ENCODE results near the gene ANKRD18A. TPM values are rescaled to one million over a fixed set of nuclear protein-coding genes. Genes with fewer than 3 reads are reported as not detected.
A peak's percentile ranks its signal among the peaks of the same experiment; 100 is the strongest.
"Not testable (repeated sequence)": the region's sequence is repeated elsewhere in the genome, so short reads cannot be mapped to it uniquely, and the experiment has no call there.

The ANKRD18A gene
- total RNA-seq, 1 experiment from 2014 or later, result 0.35 TPM

DNA sequence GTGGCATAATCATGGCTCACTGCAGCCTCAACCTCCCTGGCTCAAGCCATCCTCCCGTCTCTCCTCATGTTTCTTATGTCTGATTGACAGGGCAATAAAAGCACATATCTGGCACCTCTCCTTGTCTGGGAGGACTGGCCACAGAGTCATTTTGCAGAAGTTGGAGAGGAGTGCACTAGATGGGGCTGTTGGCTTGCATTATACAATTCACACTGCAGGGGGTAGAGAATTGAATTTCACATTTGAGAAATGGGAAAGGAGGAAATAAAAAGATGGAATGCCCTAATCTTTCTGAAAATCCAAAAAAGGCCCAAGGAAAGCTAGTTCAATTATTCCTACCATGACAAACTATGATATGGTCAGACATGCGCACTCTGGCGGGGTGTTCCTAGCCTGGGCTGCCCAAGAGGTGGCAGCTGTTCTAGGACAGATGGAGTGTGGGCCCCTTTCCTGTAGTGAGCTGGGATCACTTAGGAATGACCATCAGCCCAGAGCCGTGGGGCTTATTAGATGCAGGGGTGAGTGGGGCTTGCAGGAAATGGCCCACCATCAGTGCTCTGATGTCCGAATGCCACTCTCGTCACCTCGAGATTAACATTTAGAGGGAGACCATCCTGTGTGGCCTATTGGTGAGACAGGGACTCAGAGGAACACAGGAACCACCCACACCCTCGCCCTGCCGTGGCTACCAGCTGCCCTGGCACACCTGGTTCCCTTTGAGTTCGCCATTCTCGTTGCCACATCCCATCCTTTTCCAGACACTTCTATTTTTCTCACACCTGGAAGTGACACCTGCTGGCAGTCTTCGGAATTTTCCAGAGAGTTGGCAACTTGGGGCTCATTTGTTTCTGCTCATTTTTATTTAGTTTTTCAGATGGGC, 21.8 kb upstream of the ANKRD18A start:
- Histone ChIP-seq H3K4me3 (ENCODE audit: insufficient read depth, low read depth, low read length) (no peak overlapping the region), H3K36me3 (replicated peaks; ENCODE audit: control insufficient read depth, insufficient read depth, low read length) (no peaks in the 10 kb centered on the region), H3K27me3 (ENCODE audit: control insufficient read depth, insufficient read depth, low read length) (no peaks in the 10 kb centered on the region)
- peak; percentile 77 for DNase-seq

DNA sequence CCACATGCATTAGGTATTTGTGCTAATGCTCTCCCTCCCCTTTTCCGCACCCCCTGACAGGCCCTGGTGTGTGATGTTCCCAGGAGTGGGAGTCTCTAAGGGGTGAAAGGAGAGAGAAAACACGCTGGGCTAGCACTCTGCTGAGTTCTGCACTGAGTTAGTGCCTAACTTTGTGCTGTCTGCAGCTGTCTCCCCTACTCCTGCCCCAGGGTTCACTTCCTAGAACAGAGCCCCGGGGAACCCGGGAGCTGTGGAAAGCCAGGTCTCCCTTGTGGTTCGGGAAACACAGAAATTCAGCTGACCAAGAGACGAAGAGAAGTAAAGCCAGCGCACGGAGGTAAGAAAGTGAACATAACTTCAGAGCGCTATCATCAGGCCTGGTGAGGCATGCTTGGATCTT, 20.7 kb upstream of the ANKRD18A start:
- H3K27me3 ChIP-seq (ENCODE audit: control insufficient read depth, insufficient read depth, low read length), result no peaks in the 10 kb centered on the region
- H3K36me3 ChIP-seq (replicated peaks; ENCODE audit: control insufficient read depth, insufficient read depth, low read length), result no peaks in the 10 kb centered on the region
- DNase-seq, result no peak
- H3K4me3 ChIP-seq (ENCODE audit: insufficient read depth, low read depth, low read length), result no peak overlapping the region

DNA sequence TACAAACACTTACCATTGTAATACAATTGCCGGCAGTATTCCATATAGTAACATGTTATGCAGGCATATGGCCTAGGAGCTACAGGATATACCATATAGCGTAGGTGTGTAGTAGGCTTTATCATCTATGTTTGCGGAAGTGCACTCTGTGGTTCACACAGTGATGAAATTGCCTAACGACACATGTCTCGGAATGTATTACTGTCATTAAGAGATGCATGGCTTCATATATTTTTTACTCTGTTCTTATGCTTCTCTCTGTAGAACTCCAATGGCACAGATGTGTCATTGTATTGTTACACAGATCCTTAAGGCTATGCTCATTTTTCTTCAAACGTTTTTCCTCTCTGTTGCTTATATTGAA, 19.2 kb upstream of the ANKRD18A start:
- Histone ChIP-seq H3K36me3 (replicated peaks; ENCODE audit: control insufficient read depth, insufficient read depth, low read length) (no peaks in the 10 kb centered on the region), H3K4me3 (ENCODE audit: insufficient read depth, low read depth, low read length) (no peak overlapping the region), H3K27me3 (ENCODE audit: control insufficient read depth, insufficient read depth, low read length) (no peaks in the 10 kb centered on the region)
- no peak for DNase-seq

DNA sequence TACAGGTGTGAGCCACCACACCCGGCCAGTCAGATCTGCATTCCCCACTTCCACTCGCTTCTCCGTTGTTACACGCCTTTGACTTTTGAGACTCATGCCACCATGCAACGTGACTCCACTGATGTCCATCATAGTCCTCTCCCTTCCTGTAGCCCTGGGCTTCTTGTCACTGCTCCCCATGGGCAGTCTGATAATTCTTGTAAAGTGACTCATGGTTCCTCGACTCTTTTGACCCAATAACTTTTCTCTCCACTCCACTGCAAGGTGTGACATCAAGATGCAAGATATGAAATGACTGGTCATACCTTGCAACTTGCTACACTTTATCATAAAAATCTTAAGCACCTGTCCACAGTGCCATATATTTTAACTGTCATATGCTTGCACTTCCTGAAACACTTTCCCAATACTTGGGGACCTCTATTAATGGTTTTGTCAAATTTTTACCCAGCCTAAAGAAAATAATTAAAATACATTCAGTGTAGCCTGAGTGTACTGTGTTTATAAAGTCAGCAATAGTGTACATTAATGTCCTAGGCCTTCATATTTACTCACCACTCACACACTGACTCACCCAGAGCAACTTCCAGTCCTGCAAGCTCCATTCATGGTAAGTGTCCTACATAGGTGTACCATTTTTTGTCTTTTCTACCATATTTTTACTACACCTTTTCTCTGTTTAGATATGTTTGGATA, 18.6 kb upstream of the ANKRD18A start:
- H3K36me3 ChIP-seq (replicated peaks; ENCODE audit: control insufficient read depth, insufficient read depth, low read length), result no peaks in the 10 kb centered on the region
- DNase-seq, result no peak
- no peak overlapping the region for H3K4me3 ChIP-seq (ENCODE audit: insufficient read depth, low read depth, low read length)
- no peaks in the 10 kb centered on the region for H3K27me3 ChIP-seq (ENCODE audit: control insufficient read depth, insufficient read depth, low read length)

DNA sequence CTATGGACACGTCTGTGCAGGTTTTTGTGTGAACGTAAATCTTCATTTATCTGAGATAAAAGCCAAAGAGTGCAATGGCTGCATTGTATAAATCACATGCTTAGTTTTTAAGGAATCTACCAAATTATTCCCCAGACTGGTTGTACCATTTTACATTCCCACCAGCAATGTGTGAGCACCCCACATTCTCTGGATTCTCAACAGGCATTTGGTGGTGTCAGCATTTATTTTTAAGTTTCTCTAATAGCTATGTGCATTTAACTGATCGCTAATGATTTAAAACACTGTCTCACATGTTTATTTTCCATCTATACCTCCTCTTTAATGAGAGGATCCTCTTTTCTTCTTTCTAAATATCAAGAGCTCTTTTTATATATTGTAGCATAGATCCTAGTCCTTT, 13.9 kb upstream of the ANKRD18A start:
- DNase-seq, result no peak
- Histone ChIP-seq H3K27me3 (ENCODE audit: control insufficient read depth, insufficient read depth, low read length) (no peaks in the 10 kb centered on the region), H3K4me3 (ENCODE audit: insufficient read depth, low read depth, low read length) (no peak overlapping the region), H3K36me3 (replicated peaks; ENCODE audit: control insufficient read depth, insufficient read depth, low read length) (no peaks in the 10 kb centered on the region)

DNA sequence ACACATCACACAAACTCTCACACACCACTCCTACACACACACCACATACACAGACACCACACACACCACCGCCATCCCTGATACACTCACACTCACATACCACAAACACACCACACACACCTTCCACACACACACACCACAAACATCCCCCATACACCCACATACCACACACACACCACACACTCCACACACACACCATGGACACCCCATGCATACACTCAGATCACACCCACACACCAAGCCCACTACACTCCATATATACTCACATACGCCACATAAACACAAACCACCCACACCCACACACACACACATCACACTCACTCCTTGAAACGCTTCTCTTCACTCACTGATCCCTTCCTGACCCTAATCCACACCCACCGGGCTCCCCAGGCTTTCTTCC, 9.1 kb upstream of the ANKRD18A start:
- no peak overlapping the region for H3K4me3 ChIP-seq (ENCODE audit: insufficient read depth, low read depth, low read length)
- no peak for DNase-seq
- no peaks in the 10 kb centered on the region for H3K27me3 ChIP-seq (ENCODE audit: control insufficient read depth, insufficient read depth, low read length)
- H3K36me3 ChIP-seq (replicated peaks; ENCODE audit: control insufficient read depth, insufficient read depth, low read length), result no peaks in the 10 kb centered on the region

DNA sequence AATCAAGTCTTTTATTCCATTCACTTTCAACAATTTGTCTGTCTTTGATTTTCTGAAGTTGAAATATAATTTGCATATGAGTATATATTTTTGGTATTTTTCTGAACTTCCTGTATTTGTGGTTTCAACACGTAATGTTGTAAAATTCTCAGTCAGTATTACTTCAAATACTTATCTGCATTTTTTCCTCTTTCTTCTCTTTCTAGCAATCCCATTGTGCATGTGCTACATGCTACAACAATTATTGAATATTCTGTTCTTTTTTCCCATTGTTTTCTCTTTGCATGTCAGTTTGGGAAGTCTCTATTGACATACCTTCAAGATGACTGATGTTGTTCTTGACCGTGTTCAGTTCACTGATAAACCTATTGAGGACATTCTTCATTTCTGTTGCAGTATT, 5.6 kb upstream of the ANKRD18A start:
- H3K36me3 ChIP-seq (replicated peaks; ENCODE audit: control insufficient read depth, insufficient read depth, low read length), result no peaks in the 10 kb centered on the region
- no peak overlapping the region for H3K4me3 ChIP-seq (ENCODE audit: insufficient read depth, low read depth, low read length)
- H3K27me3 ChIP-seq (ENCODE audit: control insufficient read depth, insufficient read depth, low read length), result peaks cover 23% of the 10 kb centered on the region
- no peak for DNase-seq

DNA sequence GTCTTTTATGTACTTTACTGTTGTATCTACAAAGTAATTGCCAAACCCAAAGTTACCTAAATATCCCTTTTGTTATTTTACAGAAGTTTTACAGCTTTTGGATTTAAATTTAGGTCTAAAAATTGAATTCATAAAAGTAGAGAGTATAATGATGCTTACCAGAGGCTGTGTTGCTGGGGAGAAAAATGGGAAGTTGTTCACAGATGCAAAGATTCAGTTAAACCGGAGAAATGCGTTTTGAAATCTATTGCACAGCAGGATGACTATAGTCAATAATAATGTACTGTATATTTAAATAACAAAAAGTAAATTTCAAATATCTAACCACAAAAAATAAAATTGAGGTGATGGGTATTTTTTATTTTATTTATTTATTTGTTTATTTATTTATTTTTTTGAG, 2.6 kb upstream of the ANKRD18A start:
- Histone ChIP-seq H3K36me3 (replicated peaks; ENCODE audit: control insufficient read depth, insufficient read depth, low read length) (no peaks in the 10 kb centered on the region), H3K4me3 (ENCODE audit: insufficient read depth, low read depth, low read length) (no peak overlapping the region), H3K27me3 (ENCODE audit: control insufficient read depth, insufficient read depth, low read length) (peaks cover 31% of the 10 kb centered on the region)
- DNase-seq, result peak; percentile 0

DNA sequence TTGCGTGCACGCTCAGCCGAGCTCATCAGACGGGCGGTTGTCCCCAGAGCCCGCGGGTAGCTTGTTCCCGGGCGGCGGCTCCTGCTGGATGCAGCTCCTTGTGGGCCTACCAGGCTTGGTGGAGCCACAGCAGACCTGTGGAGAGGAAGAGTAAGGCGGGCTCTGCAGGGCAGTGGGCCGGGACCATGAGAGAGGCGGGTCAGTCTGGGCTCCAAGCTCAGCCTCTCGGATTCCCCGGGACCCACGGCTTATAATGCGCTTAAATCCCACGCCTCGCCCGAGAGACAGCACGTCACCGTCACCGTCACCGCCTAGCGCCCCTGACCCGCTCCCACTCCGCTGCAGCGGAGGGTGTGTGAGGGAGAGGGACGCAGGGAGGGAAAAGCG, 1.9 kb upstream of the ANKRD18A start:
- H3K4me3 ChIP-seq (ENCODE audit: insufficient read depth, low read depth, low read length), result peak overlapping the region; percentile 60
- no peaks in the 10 kb centered on the region for H3K36me3 ChIP-seq (replicated peaks; ENCODE audit: control insufficient read depth, insufficient read depth, low read length)
- peak; percentile 64 for DNase-seq
- peaks cover 31% of the 10 kb centered on the region for H3K27me3 ChIP-seq (ENCODE audit: control insufficient read depth, insufficient read depth, low read length)

DNA sequence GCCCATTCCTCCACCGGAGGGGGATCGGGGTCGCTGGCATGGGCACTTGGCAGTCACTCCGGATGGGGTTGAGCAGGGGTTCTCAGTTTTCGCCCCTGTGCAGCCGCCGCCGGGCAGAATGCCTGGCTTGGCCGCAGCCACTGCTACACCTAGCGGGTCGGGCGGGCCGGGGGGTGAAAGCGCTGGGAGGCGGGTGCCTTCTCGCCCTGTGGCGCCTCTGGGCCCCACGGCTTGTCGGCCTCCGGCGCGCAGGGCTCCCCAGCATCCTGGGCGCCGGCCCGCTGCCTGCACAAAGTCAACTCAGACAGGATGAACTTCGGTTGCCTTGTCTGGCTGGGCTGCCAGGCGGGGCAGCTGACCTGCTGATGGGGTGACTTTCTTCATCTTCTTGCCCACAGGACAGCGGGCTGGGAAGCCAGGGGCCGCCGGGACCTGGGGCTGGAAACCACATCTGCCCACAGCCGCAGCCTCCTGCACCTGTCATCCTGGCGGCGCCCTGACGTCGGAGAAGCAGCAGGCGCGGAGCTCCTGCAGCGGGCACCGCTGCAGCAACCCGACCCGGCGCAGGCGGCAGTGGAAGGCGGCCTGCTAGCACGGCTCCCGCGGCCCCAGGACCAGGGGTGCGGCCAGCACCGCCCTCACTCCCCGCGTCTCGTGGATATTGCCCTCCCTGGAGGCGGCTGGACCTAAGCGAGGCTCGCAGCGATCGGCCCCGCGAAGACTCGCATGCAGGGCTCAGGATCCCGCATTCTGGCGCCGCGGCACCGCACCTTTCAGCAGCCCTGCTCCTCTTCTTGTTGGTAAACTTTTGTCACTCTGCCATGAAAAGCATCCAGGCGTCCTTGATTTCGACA, 1.3 kb upstream of the ANKRD18A start:
- Histone ChIP-seq H3K4me3 (ENCODE audit: insufficient read depth, low read depth, low read length) (peak overlapping the region; percentile 60), H3K27me3 (ENCODE audit: control insufficient read depth, insufficient read depth, low read length) (peaks cover 31% of the 10 kb centered on the region), H3K36me3 (replicated peaks; ENCODE audit: control insufficient read depth, insufficient read depth, low read length) (no peaks in the 10 kb centered on the region)
- peak; percentile 65 for DNase-seq

DNA sequence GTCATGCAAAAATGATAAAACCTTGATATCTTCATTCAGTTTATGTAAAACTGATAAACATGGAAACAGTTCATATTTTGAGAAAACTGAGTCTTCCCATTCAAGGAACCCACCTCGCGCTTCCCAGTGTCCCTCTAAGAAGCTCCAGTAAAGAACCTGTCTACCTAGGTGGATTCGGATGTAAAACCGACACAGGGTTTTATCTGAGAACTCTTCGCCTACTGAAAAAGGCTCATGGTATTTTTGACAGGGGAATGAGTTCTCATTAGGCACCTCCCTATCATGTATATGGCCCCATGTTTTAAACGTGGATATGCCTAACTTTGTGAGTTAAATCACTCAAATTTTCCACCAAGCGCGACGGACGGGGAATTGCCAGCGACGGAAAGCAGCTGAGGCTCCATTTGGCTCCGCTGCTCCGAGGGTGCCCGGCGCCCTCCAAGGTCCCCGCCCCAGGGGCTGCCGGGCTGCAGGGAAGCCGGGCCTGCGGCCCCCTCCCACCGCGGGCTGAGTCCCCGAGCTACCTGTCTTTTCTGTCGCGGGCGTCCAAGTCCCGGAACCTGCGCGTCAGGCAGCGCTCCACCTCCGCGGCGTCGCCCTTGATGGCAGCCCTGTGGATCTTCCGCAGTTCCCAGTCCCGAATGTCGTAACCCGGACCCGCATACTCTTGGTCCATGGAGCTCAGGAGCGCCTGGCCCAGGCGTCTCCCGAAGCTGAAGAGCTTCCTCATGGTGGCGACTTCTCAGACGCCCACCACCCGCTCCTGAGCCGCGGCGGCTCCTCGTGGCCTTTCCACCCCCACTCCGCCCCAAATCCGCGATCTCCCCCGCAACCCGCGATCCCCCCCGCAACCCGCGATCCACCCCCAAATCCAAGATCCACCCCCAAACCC, 594 bp downstream of the ANKRD18A start:
- peaks cover 31% of the 10 kb centered on the region for H3K27me3 ChIP-seq (ENCODE audit: control insufficient read depth, insufficient read depth, low read length)
- peak; percentile 53 for DNase-seq
- H3K36me3 ChIP-seq (replicated peaks; ENCODE audit: control insufficient read depth, insufficient read depth, low read length), result no peaks in the 10 kb centered on the region
- peak overlapping the region; percentile 60 for H3K4me3 ChIP-seq (ENCODE audit: insufficient read depth, low read depth, low read length)

DNA sequence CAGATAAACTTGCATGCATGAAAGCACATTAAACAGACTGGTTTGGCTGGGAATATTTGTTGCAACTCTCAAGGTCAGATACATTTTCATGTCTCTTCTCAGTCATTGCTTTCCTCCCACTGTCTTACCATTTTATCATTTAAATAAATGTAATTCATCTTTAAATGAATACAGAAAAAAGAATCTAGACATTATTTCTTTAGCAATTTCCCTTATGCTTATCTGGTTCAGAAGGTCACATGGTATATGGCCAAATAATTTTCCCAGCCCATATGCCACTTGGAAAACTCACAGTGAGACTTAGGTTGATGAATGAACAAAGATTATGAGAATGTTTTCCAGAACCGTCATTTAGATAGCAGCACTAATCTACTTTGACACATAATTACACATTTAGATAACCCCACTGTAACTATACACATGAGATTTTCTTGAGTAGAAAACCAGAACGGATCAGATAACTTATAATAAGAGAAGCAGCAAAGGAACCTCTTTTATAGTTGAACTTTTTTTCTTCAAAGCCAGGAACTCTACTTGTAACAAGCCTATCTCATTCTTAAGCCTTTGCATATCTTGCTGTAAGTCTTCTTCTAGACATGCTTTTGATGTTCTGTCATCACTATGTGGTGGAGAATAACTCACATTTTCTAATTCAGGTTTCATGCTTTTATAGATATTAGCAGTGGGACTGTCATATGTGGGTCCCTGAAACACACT, 22.2 kb downstream of the ANKRD18A start:
- H3K27me3 ChIP-seq (ENCODE audit: control insufficient read depth, insufficient read depth, low read length); DNase-seq; H3K4me3 ChIP-seq (ENCODE audit: insufficient read depth, low read depth, low read length); H3K36me3 ChIP-seq (replicated peaks; ENCODE audit: control insufficient read depth, insufficient read depth, low read length): not testable (repeated sequence)

DNA sequence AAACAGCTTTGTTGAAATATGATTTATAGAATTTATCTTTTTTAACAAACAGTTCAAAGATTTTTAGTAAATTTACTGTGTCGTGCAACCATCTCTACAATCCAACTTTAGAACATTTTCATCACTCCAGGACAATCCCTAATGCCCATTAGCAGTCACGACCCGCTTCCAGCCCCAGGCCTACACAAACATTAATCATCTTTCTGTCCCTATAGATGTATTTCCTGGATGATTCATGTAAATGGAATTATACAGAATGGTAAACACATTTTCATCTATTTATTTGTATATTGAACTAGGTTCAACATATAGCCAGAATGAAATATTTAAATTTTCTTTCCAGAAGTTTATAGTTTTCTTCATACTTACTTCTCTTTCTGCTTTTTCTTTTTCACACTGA, 25.3 kb downstream of the ANKRD18A start:
- DNase-seq; H3K4me3 ChIP-seq (ENCODE audit: insufficient read depth, low read depth, low read length); H3K36me3 ChIP-seq (replicated peaks; ENCODE audit: control insufficient read depth, insufficient read depth, low read length); H3K27me3 ChIP-seq (ENCODE audit: control insufficient read depth, insufficient read depth, low read length): not testable (repeated sequence)
